NCI-H1417 (cell line): Measurements from ENCODE around the gene FOXB1.

Experiments used
- DNase-seq, 3 experiments: peaks; one replicate each; lab custom pipeline; 2025; lab: John Stamatoyannopoulos, UW

Gene FOXB1

GRCh38 chr15:59998950-59999611, 5.0 kb upstream of the FOXB1 start:
- DNase-seq, result peak in 2 of 3 experiments; percentile 83 to 94

GRCh38 chr15:59999612-60000112, 4.4 kb upstream of the FOXB1 start:
- DNase-seq, result peak in 2 of 3 experiments; percentile 86 to 91

DNA sequence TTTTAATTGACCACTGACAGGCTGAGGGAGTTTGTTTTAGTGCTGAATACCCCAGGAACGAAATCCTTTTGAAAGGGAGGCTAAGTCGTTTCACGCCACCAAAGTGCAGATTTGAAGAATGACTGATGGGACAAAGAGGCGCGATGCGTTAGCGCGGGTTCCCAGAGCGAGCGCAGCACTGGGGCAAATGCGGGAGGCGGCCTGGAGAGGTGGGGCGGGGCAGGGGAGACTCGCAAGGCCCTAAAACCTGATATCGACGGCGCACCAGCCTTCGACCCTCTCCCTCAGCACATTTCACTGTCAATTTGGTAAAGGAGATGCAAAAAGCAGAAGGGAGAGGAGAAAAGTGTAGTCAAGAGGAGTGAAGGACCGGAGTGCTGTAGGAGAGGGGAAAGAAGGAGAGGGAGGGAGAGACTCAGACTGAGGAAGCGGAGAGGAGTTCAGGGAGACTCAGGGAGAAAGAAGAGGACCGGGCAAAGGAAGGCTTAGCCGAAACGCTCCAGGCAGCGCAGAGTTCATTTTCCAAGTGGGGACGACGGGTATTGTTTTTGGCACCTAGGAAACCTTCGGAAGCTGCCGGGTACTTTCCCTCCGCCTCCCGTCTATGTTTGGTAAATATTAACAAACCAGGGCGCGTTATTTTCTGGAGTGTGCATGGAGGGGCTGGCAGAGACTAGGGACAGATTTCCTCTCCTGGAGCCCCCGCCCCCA, 3.8 kb upstream of the FOXB1 start:
- DNase-seq, result peak; percentile 3 to 97 (median 90)

DNA sequence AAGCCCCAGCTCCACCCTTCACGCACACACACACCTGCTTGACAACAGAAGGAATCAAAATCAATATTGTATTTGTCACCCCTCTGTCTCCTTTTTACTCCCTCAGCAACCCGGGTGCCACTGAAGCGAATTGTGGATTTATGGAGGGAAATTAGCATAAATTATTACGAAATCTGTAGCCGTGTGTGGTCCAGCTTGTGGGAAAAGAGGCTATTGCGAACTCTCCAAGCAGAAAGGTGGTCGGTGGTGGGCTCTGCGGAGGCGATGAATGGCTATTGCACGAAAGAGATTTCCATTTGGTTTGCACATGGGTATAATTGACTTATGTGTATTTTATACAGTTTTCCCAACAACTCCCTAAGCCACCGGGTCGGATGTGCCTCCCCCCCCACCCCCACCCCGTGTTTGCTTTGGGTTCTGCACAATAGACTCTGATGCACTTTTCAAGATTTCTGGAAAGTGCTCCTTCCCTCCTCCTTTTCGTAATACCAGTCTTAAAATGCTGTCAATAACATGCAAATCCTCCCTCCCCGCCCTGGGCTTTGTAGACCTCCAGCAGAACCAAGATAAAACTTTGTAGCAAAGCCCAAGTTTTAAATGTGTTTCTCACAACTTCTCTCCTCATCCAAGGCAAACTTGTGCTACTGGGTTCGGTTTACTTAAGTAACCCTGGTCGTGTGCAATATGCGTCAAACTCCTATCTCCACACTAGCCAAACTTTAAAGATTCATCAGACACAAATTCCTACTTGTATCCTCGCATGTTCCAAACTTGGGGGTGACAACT, 3.1 kb upstream of the FOXB1 start:
- peak in 1 of 3 experiments; percentile 84 for DNase-seq

DNA sequence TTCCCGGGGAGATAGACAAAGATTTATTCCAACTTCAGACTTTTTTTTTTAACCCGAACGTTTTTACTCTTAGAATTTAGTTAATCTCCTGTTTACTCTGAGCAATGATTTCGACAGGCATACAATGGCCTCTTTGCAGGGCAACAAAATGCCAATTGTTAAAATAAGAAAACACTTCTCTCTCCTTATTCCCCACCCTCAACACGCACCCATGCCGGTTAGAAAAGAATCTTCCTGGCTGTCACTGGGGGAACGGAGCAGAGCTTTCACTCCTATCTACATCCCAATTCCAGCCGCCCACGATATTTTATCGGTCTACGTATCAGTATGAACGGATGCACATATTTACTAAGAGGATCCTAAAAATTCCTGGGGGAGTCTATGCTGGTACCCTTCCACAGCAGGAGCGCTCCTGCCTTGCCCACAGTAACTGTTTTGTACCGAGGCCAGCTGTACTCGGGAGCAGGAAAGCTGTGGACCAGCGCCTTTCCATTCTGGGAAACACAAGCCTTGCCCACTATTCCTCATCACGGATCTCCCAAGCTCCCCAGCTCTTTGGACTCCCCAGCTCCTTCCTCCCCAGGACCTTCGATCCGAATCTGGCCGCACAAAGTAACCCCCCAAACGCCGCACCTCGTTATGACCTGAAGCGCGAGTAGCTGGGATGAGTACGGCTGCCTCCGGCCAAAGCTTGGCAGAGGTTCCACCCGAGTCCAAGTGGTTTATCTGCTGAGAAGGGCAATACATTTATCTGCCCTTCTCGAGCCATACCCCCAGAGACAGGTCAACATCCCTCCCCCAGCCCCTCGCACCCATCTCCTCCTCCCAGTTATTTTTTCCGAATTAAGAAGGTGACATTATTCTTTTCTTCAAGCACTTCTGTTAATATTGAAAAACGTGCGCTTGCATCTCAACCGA, 2.2 kb upstream of the FOXB1 start:
- DNase-seq, result no peak

DNA sequence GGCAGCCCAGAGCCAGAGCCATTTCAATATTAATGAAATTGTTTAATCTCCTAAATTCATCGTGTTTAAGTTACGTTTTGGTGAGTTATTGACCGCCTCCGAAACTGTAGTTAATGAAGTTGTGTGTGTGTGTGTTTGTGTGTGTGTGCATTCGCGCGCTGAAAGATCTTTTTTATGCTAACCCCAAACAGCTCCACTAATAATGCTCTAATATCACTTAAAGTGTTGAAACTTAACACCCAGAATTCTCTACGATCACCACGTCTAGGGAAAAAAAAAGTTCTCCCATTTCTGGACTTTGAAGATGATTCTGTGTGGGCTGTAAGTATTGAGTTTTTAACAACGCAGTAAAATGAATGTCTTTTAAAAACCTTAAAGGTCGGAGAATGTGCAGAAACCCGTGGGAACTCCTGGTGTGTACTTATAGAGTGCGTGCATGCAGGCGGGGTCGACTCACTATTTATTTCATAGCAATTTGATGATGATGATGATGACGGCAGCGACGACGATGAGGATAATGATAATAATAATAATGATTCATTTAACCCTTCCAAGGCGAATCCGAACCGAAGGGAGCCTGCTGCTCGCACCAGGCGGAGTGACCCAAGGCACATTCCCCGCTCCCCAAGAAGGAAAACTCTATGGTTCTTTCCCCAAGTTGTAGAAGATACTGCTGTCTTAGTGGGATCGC, 1.4 kb upstream of the FOXB1 start:
- no peak for DNase-seq

DNA sequence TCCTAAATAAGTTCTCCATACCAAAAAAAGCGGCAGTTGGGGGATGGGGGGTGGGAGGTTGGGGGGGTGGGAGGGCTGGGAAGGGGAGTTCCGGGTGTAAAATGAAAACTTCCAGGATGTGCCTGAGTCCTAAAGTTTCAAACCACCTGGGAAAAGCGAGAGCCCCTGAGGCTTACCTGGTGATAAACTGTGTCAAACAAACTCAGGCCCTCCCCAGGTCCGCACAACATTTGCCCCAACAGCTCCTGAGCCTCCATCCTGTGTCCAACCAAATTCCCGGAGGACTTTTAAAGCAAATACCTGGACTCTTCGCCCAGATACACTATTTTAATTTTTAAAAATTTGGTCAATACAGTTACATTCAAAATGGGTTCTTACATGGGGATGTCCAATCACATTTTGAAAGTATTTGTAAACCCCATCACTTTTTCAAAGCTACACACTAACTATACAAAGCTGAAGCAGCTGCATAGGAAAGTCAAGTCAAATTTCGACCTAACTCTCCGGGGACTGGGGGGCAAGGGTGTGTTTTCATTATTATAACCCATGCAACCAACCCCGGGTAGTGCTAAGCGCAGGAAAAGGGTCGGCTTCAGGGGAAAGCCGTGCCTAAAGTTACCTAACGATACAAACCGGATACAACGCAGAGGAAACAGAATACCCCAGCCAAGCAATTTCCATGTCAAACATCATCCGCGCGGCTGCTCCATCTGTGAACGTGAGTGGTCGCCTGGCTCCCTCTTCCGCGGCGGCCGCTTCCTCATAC, 685 bp upstream of the FOXB1 start:
- DNase-seq, result no peak

- DNase-seq, result no peak
Measured at GRCh38 chr15:60004846-60005351, 788 bp downstream of the FOXB1 start.

DNA sequence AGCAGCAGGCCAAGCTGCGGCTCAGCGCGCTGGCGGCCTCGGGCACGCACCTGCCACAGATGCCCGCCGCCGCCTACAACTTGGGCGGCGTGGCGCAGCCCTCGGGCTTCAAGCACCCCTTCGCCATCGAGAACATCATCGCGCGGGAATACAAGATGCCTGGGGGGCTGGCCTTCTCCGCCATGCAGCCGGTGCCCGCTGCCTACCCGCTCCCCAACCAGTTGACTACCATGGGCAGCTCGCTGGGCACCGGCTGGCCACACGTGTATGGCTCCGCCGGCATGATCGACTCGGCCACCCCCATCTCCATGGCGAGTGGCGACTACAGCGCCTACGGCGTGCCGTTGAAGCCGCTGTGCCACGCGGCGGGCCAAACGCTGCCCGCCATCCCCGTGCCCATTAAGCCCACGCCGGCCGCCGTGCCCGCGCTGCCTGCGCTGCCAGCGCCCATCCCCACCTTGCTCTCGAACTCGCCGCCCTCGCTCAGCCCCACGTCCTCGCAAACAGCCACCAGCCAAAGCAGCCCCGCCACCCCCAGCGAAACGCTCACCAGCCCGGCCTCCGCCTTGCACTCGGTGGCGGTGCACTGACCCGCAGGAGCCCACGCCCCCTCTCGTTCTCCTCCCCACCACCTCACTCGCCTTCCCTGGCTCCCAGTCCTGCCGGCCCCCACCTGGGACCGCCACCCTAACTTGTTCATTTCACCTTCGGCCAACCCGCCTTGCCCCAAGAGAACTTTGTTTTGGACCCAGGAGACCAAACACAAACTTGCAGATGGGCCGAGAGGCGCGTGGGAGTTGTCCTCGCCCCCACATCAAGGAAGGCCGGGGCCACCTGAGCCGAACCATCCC, 1.5 kb downstream of the FOXB1 start:
- DNase-seq, result peak; percentile 20 to 80 (median 70)

GRCh38 chr15:60006203-60006862, 2.2 kb downstream of the FOXB1 start:
- DNase-seq, result peak; percentile 33 to 85 (median 79)

GRCh38 chr15:60006873-60007272, 2.8 kb downstream of the FOXB1 start:
- DNase-seq, result no peak

GRCh38 chr15:60009124-60009960, 5.2 kb downstream of the FOXB1 start:
- DNase-seq, result peak; percentile 35 to 83 (median 64)

DNA sequence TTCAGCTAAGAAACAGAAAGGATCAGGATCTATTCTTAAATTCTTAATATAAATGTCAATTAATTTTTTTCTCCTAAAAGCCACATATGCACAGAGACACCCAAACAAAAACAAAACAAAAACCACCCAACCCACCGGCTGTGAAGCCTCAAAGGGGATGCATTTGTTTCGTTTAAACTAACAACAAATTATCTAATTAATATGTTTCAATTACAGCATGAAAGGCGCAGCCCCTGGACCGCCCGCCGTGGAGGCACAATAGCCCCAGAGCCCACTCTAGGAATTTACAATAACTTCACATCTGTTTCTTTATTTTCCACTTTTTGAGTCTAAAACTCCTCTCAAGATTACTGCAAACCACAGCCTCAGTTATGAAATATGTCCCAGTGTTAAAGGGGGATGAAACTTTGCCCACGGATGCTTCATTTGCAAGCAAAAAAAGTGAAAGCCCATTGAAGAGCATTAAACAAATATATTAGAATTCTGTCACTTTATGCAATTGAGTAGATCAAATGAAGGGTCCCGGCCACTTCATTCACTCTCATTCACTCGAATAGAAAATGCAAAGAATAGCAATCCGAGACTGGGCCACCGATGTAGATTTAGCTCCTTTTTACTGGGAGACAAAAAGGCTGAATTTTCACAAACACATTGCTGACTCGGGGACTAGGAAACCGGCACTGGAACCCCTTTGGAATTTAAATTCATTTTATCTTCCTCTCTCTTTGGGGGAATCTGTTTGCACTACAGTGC, 6.0 kb downstream of the FOXB1 start:
- no peak for DNase-seq

GRCh38 chr15:60010858-60011257, 6.7 kb downstream of the FOXB1 start:
- DNase-seq, result no peak

GRCh38 chr15:60012695-60013094, 8.6 kb downstream of the FOXB1 start:
- peak in 1 of 3 experiments; percentile 63 for DNase-seq
